ENCODE data around the gene BSN.
"Not testable (repeated sequence)": the region's sequence is repeated elsewhere in the genome, so short reads cannot be mapped to it uniquely, and the experiment has no call there.

BSN gene

DNA sequence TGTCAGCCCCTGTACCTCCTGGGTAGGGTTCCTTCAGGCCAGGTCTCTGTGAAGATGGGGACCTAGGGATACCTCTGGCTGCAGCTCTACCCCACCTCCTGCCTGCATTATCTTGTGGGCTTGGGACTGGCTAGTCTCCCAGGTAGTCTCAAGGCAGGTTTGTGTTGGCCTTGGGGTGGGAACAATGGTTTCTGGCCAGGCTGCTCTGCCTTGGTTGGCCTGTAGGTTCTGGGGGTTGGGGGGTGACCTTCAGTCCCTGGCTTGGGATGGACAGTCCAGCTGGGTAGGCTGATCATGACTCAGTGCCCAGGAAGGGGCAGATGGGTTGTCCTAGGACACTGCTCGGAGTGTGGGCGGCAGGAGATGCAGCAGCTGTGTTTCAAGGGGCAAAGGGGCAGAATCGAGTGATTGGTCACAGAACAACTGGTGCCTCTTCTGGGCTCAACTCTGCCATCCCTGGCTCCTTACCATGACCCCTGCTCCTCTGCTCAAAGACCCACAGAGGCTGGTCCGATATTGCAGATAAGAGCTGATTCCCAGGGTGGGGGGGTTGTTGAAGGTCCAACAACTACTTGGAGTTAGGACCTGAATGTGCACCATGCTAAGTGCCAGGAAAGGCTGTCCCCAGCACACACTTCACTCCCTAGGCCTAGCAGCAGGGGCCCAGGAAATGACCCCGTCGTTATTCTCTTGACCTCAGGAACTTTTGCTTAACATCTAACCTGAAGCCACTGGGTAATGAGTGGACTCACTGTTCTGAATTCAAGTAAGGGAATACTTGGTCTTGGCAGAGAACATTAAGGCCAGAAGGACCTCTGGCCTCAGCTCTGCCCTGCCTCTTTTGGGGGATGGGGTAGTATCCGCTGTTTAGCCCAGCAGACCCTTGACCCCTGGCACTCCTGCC, 18.1 kb upstream of the BSN start:
- DNase-seq, result no peak

DNA sequence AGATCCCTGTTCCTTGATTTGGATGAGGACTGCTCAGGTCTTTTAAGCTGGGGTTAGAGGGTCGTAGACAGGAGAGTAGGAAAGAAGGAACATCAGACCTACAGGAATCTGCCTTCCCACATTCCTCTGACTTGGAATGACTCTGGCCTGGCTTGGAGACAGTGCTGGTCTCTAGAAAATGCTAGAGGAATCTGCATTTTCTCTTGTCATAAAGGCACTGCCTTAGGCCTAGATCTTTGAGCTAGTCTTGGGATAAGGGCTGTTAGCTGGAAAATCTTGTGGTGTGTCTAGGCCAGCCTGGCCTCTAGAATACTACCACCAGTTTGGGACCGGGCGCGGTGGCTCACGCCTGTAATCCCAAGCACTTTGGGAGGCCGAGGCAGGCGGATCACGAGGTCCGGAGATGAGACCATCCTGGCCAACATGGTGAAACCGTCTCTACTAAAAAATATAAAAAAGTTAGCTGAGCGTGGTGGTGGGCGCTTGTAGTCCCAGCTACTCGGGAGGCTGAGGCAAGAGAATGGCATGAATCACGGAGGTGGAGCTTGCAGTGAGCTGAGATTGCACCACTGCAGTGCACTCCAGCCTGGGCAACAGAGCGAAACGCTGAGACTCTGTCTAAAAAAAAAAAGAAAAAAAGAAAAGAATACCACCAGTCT, 17.3 kb upstream of the BSN start:
- no peak for DNase-seq

DNA sequence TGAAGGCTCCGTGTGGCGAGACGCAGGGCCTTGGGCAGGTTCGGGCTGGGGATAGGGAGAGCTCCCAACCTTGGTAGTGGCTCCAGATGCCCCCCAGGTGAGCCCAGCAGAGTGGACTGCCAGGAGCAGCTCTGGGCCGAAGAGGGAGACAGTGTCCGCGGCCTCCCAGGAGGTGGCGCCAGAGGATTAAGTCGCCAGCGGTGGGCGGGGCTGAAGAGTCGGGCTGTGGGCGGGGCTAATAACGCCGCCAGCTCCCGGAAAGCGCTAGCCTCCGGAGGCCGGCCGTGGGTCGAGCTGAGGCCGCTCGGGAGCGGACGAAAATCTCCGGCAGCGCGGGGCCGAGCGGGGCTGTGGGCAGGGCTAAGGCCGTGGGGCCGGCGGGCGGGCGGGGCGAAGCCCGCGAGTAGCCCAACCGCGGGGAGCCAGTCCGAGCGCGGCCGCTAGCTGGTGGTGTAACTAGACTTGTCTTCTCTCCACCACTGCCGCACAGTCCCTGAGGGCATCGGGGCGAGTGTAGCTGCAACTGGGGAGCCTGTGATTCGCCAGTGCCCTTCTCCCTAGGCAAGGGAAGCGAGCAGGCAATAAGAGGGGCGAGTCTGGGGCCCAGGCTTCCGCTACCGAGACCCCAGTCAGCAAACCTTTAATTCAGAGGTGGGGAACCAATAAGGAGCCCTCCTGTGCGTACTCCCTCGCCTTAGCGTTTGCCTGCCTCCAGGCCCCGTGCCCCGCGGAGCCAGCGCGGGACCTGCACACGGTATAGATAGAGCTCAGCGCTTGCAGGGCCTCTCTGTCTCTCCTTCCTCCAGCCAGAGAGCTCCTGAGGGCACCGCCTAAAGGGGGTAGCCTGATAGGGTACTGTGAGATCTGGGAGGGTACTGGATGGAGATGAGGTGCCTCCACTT, 14.4 kb upstream of the BSN start:
- peak; percentile 86 to 92 for DNase-seq

DNA sequence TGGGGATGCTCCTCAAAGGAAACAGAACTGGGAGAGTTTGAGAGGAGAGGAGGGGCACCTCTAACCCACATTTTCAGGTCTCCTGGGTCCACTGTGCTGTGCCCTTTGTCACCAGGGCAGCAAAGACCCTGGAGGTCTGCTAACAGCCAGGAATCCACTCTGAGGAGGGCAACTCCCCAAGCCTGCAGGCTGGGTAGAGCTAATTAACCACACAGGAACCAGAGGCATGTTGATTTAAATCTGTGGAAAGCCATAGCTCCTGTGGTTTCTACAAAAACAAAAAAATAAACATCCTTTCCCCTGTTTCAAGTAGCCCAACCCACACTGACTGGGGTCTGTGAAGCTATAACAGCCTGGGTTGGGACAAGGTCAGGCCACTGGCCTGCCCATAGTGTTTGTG, 2.2 kb upstream of the BSN start:
- no peak for DNase-seq

DNA sequence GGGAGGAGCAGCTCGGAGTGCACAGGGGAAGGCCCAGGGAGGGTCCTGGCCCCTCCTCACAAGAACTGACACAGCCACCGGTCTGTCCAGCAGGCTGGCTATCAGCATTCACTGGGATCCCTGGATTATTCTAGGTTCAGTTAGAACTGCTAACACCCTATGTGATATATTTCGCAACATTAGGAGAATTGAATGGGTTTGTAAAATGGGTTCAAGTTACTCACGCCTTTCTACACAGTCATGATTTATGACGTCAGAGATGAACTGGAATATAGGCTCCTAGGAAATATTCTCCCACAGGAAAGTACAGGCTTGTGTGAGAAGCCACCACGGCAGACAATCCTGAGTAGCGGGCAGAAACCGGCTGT, 969 bp upstream of the BSN start:
- DNase-seq, result no peak

DNA sequence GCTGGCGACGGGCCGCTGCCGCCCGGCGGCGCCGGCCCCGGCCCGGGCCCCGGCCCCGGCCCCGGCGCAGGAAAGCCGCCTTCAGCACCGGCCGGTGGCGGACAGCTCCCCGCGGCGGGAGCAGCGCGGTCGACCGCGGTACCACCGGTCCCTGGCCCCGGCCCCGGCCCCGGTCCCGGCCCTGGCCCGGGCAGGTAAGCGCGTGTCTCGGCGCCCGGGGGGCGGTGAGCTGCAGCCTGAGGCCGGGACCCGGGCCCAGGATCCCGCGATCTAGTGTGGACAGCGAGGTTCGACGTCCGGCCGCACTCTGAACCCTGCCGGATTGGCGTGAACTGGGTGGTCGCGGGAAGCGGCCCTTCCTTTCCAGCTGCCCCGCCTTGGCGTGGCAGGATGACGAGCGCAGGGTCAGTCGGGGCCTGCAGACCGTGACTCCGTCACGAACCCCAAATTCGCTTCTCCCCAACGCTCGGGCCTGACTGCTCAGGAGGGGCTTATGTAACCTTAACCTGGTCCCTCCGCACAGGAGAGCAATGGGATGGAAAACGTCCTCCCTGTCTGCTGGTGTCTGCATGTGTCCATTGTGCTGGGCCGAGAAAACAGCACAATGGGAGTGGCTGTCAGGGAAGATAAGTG, 472 bp downstream of the BSN start:
- no peak for DNase-seq

DNA sequence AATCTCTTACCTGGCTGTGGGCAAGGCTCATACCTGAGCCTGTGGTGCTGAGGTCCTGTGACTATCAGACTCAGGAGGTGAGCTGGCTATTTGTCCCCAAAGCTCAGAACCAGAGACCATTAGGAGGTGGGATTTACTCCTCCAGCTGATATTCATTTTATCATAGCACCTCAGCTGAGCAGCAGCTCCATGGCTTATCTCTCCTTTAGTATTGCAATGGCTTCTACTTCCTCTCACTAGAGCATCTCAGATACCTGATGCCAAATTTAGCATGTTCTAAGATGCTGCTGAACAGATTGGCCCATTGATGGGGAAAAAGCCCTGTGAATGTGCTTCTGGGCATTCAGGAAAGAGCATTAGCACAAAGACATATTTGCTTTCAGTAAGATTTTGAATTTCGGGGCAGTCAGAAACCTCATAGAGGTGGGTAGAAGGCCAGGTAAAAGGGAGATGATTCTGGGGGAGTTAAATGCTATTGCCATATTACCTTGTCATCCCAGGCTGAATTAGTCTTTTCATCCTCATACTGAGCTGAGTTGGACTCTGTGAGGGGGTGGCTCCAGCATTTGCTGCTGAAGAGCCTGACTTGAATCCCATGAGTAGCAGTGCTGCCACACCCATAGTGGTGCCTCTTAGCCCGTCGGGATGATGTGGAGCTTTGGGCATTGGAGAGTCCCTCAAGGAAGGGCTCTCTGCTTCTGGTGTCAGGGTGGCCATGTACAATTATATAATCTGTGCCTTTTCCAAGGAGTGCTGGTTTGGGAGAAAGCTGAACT, 2.4 kb downstream of the BSN start:
- no peak for DNase-seq

DNA sequence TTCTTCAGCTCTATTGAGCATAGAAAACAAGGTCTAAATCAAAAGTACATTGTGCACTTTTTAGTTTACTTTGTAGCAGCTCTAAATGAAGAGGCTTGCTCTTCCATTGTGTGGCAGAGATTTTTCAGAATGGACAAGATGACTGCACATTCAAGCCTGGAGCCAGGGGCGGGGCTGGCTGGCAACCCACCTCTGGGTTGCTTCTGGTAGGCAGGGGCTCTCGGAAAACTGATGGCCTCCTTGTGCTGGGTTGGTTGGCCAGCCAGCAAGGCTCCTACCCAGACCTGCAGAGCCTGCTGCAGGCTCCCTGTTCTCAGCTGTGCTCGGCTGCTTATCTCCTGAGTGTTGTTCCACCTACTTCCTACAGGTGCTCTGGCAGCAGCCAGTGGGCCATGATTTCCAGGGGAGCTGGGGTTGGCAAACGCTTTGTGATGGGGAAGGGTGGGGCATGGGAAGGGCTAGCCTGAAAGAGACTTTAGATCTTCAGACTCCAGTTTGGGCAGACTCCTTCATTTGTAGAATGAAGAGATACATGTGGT, 8.8 kb downstream of the BSN start:
- DNase-seq, result no peak

DNA sequence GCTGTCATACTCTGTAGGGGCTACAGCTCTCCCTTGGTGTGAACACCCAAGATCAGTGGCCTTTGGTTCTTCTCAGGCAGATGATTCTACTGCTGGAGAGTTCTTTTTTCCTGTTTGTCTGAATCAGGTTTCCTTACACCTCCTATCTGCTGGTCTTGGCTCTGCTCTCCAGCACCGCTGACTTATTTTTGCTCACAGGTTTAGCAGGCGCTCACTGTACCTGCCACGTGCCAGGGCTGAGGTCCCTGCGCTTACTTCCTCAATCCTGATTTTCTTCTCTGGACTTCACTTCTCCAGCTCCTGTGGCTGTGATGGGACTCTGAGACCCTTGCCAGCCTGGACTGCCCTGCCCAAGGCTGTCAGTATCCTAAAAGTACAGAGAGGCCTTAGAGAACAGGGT, 9.5 kb downstream of the BSN start:
- DNase-seq, result no peak

DNA sequence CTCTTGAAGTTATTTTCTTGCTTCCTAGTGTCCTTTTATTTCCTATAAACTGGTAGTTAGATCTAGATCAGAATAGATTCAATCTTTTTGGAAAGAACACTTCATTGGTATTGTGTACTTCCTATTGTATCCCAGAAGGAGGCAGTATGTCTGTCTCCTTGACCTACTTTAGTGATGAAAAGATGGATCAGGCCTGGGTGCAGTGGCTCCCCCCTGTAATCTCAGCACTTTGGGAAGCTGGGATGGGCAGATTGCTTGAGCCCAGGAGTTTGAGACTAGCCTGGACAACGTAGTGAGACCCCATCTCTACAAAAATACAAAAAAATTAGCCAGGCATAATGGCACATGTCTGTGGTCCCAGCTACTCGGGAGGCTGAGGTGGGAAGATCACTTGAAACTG, 12.0 kb downstream of the BSN start:
- no peak for DNase-seq

DNA sequence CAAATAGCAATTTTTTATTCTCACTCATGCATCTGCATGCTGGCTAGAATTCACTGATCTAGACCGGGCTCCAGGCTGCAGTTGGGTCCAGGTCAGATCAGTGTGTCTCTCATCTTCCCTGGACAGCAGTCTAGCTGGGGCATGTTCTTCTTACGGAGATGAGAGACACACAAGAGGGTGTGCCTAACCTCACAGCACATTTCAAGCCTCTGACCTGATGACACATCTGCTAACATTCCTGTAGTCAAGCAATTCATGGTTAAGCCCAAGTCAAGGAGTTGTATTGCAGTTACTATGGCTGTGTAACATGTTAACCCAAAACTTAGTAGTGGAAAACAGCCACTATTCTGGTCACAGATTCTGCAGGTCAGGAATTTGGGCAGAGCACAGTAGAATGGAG, 13.1 kb downstream of the BSN start:
- DNase-seq, result no peak

DNA sequence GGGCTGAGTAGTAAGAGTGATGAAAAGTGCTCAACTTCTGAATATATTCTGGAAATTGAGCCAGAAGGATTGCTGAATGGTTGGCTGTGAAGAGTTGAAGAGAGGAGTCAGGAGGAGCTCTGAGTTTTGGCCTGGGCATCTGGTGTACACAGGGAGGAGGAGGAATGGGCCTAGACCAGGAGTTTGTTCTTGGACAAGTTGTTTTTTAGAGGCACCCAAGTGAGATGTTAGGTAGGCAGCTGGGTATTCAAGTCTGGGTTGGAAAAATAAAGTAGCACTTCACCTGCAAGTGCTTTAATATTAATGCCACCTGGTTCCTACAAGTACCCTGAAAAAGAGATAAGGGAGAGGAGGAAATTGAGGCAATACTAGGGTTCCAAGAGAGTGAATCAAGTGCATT, 14.7 kb downstream of the BSN start:
- no peak for DNase-seq

DNA sequence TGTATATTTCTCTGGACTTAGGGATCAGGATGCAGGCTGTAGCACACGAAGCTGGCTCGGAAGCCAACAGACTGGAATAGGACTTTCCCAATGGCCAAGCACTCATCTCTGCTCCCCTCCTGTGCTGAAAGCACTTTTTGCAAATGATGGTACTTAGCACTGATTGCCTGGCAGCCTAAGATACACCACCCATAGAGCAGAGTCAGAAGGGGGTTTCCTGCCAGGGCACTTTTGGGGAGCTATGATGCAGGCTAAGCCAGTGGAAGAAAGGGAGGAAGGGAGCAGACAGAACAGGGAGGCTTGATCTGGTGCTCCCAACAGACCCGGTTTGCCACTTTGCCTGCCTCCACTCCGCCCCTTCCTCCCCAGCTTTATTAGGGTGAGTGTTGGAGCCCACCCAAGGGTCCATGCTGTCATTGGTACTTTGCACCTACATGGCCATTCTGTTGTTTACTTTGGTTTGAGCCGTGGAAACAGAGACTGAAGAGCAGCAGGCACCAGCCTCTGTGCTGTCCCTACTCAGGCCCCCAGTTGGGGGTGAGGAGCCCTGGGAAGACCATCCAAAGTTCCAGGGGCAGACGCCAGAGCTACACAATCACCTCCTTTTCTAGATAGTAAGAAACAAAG, 15.9 kb downstream of the BSN start:
- no peak for DNase-seq

DNA sequence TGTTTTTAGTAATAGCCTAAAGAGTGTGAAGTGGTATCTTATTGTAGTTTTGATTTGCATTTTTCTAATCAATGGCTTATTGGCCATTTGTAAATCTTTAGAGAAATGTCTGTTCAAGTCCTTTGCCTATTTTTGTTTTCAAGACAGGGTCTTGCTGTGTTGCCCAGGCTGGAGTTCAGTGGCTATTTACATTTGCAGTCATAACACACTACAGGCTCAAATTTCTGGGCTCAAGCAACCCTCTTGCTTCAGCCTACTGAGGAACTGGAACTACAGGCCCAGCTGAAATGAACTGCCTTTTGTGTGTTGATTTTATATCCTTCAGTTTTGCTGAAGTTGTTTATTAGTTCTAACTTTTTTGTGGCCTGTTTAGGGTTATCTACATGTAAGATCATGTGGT, 27.9 kb downstream of the BSN start:
- no peak for DNase-seq

DNA sequence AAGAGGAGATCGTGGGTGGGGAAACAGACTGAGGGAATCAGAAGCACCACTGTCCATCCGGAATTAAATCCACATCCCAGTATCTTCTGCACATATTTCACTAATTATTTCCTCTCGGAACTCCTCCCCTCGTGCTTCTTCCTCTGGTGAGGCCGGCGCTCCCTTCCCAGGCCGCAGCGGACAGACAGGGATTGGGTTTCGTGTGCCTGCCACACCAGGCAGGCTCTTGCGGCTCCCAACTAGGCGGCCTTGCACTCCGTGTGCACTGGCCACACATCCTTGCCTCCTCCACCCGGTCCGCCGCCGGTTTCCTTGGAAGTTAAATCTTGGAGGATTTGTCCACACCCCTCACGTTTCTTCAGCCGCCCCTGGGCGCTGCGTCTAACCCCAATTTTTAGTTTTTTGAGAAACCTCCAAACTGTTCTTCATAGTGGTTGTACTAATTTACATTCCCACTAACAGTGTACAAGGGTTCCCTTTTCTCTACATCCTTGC, 31.0 kb downstream of the BSN start:
- DNase-seq, result not testable (repeated sequence)

DNA sequence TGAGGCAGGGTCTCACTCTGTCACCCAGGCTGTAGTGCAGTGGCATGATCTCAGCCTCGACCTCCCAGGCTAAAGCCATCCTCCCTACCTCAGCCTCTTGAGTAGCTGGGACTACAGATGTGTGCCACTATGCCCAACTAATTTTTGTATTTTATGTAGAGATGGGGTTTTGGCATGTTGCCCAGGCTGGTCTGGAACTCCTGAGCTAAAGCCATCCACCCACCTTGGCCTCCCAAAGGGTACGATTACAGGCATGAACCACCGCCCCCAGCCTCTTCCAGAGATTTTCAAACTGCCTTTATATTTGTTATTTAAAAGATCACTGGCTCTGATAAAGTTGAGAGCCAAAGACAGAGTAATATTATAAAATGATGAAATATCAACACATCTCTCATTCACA, 37.3 kb downstream of the BSN start:
- no peak for DNase-seq

DNA sequence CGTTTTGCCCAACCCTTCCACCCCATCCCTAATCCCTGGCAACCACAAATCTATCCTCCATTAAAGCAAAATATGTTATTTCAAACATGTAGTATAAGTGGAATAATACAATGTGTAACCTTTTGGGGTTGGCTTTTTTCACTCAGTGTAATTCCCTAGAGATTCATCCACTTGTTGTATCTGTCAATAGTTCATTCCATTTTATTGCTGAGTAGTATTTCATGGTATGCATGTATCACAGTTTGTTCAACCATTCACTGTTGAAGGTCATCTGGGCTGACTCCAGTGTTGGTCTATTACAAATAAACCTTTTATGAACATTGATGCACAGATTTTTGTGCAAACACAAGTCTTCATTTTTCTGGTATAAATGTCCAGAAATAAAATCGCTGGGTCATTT, 38.8 kb downstream of the BSN start:
- DNase-seq, result no peak

DNA sequence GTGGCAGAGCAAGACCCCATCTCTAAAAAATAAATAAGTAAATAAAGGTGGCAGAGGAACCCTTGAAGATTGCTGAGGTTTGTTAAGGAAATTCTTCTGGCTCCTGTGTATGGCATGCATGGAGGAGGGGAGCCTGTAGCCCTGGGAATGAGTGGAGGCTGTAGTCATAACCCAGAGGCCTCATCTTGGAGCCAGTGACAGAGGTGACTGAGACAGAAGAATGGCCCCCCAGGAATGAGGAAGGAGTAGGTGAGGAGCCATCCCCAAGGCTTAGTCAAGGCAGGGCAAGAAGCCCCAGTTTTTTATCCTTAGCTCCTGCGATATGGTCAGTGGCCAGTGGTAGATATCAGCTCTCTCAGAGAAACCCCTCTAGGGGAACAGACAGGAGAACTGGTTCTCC, 46.5 kb downstream of the BSN start:
- no peak for DNase-seq

DNA sequence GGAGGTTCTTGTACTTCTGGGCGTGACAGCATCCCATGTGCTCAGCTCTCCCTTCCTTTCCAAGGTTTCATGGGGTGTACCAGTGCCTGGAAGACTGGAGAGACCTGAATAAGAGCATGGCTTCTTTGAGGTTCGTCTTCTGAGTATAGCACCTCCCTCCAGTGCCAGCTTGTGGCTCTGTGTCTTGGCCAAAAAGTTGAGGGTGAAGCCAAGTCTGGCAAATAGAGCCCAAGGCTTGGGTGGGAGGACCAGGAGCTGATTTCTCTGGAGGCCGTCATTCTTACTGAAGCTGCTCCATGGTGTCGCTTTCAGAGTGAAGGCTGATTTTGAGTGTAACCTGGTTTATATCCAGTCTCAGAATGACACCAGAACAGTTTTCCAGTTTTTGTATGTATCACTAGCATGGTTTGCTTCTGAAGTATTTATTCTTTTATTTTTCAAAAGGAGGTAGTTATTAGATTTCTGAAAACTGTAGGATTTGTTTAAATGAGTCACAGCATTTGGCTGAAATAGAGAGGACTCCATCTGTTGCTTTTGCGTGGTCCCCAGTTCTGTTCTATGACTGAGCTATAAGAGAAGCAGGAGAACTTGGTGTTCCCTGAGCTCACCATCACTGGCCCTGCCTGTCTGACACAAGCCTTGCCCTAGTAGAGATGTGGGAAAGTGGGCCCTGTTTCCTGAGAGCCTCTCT, 47.2 kb downstream of the BSN start:
- DNase-seq, result no peak

DNA sequence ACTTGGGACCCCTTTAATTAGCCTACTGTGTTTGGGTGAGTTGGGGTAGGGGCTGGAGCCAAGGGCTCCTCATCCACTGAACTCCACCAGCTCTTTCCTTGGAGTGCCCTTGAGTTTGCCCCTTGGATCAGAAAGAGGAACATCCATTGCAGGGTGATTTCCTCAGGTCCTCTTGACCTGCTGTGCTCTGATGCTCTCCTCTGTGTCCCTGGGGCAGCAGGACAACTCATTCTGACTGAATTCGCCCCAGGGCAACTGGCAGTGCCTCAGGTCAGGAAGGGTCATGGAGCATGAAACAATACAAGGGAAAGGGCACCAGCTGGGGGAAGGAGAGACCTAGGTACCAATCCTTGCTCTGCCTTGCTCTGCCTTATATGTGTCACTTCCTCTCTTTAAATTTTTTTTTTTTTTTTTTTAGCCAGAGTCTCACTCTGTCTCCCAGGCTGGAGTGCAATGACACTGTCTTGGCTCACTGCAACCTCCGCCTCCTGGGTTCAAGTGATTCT, 47.8 kb downstream of the BSN start:
- DNase-seq, result no peak

Data from CD4-positive, alpha-beta T cell treated with Interferon alpha-2 for 1 hour (primary cell).